Activated CD4-positive, alpha-beta T cell treated with anti-CD3 and anti-CD28 coated beads, Interleukin-10, Interleukin-2, amounts not matched to agents 100 ng/mL and 50 ng/mL, durations not matched to agents 16 hours and 8 hours (primary cell): ENCODE measurements around the gene FAM3D.

Experiments
- DNase-seq: peaks from one replicate; pipeline ENCODE4 v3.0.0-alpha.2; 2020

The FAM3D gene

DNA sequence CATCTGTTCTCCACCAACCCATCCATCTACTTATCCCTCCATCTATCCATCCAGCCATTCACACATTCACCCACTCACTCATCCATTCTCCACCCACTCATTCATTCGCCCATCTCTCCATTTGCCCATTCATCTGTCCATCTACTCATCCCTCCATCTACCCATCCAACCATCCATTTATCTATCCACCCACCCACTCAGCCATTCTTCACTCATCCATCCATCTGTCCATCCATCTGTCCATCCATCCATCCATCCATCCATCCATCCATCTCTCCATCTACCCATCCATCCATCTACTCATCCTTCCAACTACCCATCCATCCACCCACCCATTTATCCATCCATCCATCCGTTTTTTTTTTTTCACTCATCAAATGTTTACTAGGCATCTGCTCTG, 13.9 kb downstream of the FAM3D start:
- no peak for DNase-seq

DNA sequence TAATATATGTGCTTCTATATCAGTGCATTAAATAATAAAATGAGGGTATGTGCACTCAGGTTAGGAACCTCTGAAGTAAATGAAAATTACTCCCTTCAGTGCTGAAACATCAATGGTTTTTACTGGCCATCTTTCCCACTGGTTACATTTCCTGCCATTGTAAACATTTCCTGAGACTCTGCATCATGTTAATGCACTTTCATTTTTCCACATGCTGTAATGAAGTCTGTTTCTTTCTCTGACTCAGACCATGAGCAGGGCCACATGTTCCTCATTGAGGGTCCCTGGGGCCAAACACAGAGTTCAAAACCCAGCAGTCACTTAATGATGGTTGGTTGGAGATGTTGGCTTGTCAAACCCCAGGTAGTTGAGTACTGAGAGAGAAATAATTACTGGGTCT, 15.3 kb downstream of the FAM3D start:
- DNase-seq: no peak

DNA sequence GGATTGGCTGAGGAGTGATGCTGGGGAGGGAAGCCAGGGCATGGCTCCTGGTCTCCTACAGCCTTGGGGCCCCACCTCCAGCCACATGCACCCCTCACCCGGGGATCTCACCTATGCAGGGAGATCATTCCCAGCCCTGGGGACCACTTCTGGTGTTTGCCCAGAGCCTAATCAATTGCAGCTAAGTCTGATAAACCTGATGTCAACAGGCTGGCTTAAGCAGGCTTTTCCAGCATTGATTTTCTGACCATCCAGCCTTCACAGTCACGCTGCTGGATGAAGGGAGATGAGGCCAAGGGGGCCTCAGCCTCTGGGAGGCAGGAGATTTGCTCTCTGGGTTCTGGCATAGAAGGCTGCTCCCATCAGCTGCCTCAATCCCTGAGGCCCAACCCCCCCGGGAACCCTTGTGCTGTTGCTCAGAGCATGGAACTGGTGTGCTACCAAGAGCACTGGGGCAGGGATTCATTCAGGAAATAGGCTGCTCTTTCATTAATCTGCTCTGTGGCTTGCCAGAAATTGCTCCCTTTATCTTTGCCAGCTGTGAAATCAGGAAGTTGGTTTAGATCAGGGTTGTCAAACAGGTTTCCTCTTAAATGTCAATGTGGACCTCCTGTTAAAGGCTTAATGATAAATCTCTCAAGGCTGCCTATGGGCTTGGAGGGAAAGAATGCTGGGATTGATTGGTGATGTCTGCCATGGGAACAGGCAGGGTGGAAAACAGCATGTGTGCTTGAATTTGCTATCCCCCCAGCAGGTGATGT, 19.0 kb downstream of the FAM3D start:
- DNase-seq: no peak

DNA sequence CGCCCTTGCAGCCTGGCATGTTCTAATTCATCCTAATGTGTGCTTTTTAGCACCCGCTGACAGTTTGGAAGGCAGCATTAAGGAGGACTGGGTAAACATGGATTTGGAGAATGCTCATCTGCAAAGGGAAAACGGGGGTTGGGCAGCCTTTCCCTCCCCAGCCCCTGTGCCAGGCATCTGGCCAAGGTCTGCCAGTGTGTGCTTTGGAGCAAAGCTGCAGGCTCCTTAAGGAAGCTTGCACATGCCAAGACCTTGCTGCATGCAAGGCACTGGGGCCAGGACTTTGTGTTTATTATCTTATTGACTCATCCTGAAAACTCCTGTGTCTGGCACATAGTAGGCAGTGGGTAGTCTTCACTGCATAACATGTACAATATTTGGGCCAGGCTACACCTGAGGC, 20.1 kb downstream of the FAM3D start:
- DNase-seq: no peak

DNA sequence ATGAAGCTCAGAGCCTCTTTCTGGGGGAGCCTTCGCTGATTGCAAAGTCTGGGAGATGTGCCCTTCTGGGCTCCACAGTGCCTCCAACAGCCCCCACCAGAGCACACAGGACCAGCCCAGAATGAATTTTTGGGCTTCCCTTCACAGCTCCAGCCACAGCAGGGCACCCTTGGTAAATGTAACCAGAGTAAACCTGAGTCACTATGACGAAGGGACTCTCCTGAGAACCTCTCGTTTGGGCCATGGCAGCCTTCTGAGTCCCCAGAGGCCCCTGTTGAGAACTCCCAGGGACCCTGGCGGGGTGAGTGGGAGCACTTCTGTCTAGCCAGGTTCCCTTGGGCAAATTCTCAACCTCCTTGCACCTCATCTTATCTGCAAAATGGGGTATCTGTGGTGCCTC, 20.8 kb downstream of the FAM3D start:
- no peak for DNase-seq

DNA sequence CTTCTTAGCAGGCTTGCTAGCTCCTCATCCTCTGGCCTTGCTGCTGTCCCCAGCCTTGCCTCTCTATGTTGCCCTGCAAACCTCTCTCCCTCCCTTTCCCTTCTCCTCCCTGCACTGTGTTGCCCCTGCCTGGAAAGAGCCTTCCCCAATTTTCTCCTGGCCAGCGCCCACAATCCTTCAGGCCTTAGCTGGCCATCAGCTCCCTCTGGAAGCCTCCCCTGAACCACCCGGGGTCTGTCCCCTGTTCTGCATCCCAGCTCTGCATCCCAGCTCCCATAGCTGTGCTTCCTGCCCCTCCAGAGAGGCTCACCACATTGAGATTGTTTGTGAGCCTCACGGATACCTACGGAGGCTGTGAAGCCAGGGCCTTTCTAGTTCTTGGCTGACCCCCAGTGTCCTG, 23.7 kb downstream of the FAM3D start:
- no peak for DNase-seq

DNA sequence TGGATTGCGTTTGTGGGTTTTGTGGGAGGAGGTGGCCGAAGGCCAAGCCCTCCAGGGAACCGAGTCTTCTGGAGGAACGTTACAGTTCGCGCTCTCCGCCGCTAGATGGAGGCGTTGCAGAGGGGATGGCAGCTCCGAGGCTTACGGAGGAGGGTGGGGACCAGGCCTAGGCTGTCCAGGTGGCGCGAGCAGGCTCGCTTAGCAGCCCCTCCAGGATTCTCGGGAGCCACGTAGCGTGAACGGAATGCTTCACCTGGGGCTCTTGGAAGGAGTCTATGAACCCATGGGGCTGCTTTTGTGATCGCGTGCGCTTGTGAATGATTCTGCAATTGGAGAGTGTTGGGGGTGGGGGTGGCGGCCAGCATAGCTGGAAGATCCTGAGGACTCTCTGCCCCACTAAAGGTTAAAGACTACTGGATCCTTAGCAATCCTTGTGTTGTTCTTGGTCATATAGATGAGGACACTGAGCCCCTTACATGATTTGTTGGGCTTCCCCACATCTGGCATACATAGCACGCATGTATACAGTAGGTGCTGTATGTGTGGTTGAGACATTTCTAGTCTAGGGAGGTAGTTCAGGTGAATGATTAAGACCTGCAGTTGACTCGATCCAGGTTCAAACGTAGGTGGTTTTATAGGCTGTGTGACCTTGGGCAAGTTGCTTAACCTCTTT, 25.7 kb downstream of the FAM3D start:
- DNase-seq: peak; percentile 72

DNA sequence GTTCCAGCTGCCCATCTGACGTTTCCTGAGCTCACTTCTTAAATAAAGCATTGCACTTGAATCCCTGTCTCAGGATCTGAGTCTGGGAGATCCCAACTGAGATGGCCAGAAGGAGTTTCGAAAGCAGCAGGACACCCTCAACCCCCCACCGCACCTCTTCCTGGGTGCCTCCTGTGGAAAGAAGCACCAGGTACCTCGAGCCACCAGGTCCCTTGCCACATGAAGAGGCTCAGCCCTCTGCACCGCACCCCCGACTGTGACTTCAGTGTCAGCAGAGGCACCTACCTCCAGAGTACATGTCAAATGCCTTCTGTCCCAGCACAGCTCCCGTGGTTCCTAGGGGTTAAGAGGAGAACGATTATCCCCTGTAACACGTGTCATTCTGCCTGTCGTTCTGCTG, 26.7 kb downstream of the FAM3D start:
- no peak for DNase-seq

DNA sequence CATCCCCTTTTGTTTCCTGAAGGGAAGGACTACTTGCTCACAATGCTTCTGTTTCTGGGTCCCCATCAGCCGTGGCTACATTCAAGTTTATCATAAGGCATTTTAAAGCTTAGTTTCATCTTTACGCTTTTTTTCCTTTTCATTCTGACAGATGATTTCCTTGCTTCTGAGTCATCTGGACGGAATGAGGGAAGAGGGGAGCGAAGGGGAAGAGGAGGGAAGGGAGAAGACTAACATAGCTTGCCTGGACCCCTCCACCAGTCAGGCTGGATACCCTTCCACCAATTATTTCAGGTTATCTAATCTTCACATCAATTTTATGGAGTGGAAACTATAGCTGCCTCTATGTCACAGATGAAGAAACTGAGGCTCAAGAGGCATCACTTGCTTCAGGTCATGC, 27.6 kb downstream of the FAM3D start:
- DNase-seq: no peak

DNA sequence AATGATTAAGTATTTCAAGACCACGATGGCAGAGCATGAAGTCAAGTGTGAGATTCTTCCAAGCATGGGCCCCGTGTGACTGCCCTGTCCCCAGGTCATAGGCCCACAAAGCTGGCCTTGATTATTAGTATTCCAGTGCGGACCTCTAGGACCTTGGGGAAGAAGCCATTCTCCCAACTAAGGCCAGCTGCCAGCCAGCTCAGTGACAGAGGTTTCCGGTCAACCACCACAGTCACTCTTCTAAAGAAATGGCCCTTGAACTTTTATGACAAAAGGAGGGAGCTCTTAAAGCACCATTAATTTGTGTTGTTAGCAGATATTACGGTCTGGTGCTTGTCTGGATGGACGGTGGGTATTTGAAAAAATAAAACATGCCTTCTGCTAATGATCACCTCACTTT, 28.0 kb downstream of the FAM3D start:
- DNase-seq: no peak

DNA sequence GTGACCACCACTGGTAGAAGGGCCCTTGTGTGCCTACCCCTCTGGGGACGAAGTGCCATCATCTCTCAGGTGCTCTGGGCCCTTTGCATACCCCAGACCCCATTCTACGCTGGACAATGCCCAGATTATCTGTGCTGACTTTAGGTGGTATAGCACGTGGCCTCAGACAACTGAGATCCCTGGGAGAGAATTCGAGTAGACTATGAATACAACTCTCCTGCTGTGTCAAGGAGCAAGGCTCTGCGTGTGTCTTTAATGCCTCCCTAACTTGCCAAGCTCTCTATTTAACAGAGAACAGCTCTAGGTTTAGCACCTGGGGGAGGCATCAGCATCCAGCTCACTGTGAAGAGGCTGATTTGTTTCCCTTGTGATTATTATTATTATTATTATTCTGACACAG, 29.1 kb downstream of the FAM3D start:
- no peak for DNase-seq

DNA sequence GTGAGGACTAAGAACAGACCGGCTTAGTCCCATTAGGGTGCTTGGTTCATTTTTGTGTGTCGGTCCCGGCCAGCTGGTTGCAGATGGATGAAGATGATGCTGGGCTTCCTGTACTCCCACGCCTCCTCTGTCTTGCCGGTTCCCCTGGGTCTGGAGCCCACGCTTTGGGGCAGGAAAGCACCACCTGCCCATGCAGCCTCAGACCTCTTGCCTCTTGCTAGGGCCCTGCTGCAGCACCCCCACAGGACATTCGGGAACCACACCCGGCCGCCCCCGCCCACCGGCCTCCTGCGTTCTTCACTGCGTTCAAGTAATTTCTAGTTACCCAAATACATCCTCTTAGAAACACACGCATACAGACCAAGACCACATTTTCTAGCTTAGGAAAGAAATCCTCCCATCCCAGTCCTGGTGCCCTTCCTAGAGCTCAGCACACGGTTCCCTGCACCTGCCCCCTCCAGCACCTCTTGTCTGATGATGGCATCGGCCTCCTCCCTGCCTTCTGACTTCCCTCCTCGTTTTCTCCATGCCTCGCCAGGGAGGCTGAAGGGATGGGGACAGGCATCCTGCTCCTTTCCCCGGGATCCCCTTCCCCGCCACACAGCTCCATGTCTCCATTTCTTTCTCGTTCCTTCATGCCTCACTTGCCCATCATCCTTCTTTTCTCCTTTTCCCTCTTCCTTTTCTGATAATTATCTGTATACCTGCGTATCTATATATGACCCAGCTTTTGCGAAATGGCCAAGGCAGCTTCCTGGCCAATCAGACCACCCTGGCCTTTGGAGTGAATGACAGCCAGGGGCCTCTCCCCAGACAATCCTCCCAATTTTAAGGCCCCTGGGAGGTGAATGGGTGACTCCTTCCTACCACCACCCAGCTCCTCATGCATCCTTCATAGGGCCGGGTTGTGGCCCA, 30.9 kb downstream of the FAM3D start:
- DNase-seq: no peak

DNA sequence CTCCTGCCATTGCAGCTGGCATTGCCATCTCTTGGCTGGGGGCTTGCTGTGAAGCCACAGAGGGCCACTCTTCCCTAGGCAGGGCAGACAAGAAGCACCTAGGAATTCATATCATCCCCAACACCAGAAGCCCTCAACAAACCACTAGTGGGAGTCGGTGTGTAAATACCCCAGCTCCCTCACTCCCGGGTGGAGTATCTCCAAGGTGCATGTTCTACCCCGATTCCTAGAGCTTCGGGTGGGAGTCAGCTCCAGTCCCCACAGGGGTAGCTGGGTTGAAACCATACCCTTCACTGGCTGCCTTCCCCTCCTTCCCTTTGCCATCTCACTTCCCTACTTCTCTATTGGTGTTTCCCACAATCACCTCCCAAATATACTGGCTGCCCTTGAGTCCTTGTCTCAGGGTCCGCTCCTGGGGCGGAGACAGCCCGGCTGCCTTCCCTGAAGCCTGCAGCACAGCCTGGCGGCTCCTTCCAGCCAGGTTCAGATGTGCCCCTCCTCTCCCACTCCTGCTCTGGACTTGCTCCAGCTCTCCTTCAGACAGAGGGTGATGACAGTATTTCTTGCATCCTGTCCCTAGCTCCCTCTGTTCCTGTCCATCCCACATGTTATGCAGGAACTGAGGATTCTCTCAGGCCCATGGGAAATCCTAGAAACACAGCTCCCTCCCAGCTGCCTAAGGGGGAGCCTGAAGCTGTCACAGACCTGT, 33.3 kb downstream of the FAM3D start:
- no peak for DNase-seq

DNA sequence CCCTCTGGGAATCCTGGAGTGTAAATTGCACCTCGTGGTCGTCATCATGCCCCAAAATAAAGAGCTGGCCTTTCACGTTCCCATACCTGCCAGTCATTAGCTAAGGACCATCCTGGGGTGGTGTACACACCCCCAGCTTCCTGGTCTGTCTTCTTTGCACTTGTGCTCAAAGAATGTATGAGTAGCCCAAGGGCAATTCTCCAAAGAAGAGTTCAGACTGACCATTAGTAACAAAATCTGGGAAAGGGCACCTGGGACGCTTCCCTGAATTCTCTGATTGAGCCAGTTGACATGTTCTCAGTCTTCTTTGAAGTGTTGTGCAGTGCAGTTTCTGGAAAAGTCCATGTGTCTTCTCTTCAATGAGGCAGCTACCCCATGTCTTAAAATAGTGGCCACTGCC, 34.8 kb downstream of the FAM3D start:
- DNase-seq: no peak

DNA sequence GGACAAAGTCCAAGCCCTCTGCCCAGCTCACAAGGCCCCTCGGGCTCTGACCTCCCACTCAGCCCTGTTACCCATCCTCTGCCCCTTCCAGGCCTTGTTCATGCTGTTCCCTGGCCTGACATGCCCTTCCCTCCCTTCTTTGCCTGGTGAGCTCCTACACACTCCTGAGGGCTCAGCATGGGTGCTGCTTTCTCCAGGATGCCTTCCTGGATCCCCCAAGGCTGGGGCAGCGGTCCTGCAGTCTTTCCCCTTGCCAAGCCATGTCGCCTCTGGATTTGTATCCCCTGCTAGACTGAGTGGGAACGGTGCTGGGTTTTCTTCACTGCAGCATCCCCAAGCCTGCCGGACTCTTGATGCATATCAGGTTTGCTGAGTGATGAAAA, 35.9 kb downstream of the FAM3D start:
- DNase-seq: no peak

DNA sequence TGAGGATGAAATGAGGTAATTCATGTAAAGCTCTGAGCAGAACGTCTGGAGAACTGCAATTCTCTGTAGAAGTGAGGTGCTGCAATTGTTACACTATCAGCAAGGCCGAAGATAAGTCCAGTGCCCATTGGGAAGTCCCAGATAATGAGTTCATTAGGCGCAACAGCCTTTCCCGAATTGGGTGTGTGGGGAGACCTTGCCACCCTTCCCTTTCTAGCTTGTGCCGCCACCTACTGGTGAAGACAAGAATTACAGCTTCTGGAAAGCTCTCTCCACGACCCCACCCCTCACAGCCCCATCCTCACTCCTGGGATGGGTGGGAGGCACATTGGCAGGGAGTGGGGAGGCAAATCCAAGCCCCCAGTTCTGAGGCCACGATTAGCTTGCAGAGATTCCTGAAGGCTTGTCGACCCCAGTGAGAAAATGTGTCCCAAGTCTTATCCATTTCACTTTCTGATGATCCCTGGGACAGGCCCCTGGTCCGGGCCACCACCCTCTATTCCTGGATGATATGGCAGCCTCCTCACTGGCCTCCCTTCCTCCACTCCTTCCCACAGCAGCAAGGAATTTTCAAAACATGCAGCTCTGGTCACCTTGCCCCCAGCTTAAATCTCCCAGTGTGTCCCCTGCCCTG, 36.4 kb downstream of the FAM3D start:
- peak; percentile 70 for DNase-seq

DNA sequence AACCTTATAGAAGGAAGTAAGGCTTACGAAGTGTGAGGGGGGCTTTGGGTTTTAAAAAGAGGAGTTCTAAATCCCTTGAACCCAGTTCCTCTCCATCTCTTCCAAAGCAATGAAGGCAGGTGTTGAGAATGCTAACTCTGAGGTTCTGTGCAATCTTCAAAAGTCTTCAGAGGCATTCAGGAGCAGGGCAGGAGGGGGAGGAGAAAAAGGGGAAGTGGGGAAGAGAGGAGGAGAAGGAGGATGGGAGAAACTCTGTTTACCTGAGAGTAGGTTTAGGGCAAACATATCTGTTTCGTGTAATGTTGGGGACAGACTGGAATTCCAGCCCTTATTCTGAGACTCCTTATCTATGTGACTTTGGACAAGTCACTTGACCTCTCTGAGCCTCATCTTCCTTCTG, 36.9 kb downstream of the FAM3D start:
- DNase-seq: no peak

DNA sequence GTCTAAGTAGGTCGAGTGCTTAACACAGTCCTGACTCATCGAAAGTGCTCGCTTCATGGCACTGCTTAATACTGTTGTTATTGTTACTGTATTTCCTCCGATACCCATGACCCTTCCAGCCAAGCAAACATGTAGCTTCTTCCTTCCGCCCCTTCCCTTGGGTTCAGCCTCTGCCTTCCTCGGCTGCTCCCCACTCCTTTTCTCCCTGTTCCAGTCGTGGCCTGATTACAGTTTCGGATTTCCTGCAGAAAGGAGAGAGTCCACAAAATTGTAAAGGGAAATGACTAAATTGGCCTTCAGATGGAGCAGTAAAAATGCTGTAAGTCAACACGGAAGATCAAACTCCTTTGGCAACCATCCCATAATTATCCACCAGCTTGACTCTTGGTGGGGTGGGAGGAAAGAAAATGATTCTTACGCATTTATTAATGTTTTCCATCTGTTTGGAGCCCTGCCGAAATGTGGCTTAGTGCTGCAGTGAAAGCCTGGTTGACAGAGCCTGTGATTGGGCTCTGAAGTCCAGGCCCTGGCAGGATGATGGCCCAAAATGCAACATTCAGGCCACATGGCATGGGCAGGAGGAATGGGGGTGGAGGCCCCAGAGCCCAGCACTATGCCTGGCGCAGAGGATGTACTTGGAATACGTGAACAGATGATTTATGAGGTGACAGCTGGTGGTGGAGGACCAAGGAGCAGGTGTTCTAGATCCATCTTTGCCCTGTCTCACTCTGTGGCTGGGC, 37.6 kb downstream of the FAM3D start:
- DNase-seq: no peak

DNA sequence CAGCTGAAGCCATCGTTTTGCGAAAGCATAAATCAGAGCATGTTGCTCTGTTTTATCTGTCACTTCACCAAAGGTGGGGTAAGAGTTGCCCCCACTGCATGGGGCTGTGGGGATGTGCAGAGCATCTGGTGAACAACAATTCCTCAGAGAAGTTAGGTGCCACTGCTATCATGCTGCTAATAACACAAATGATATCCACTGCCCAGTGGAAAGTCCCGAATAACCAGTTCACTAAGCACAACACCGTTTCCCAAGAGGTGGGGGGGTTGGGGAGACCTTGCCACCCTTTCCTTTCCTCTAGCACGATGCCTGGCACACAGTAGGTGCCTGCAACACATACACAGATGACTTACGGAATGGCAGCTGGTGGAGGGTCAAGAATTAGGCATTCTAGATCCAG, 38.6 kb downstream of the FAM3D start:
- no peak for DNase-seq

DNA sequence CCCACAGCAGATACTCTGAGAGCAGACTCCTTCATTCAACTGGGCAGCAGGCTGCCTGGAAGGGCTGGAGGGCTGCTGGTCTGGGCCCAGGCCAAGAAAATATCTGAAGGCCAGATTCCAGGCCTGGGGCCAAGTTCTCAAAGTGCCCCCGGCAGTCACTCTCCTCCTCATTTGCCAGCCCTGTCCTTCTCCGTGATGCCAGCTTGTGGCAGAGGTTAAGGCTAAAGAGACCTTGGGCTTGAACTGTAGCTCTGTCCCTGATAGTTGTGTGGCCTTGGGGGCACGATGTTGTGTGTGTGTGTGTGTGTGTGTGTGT, 39.0 kb downstream of the FAM3D start:
- no peak for DNase-seq

DNA sequence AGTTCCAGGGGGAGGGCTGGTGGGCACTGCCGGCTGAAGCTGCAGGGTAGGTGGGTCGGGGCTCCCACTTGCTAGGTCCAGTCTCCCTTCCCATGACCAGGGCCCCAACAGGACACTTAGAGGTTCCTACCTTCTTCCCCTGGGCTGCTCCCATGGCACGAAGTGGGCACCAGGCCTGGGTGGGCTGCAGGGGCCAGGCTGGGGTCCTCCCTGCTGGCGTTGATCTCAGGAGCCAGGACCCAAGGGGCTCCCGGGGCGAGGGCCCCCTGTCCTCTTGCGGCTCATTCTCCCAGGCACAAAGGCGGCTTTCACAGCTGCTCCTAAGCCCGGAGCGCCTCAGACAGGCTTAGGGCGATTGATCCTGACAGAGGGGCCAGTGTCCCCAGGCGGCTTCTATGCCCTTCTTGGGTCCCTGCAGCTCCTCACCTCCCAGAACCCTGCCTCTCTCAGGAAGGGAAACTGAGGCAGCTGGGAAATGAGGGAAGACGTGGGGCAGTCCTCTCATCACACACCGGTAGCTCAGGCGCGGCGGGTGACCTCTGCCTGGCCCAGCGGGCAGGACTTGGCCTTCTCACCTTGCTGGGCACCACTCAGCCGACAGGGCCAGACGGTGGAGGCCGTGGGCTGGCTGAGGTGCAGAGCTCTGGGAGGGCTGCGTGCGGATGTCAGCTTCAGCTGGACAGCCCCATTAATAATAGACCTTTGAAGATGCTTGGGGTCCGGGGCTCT, 39.6 kb downstream of the FAM3D start:
- DNase-seq: no peak
